ENCODE data around the gene SPOCK1.
"Not testable (repeated sequence)": the region's sequence is repeated elsewhere in the genome, so short reads cannot be mapped to it uniquely, and the experiment has no call there.

The SPOCK1 gene

GRCh38 chr5:137395011-137395755 lies 103.9 kb downstream of the SPOCK1 start:
- DNase-seq (ENCODE audit: low read depth): no peak

GRCh38 chr5:137394380-137394779 lies 104.7 kb downstream of the SPOCK1 start:
- no peak for DNase-seq (ENCODE audit: low read depth)

- no peak for DNase-seq (ENCODE audit: low read depth)
Observed at GRCh38 chr5:137393196-137393993, 105.7 kb downstream of the SPOCK1 start.

GRCh38 chr5:137392261-137392660 lies 106.9 kb downstream of the SPOCK1 start:
- no peak for DNase-seq (ENCODE audit: low read depth)

- not testable (repeated sequence) for DNase-seq (ENCODE audit: low read depth)
Observed at GRCh38 chr5:137391044-137391443, 108.1 kb downstream of the SPOCK1 start.

- no peak for DNase-seq (ENCODE audit: low read depth)
Observed at GRCh38 chr5:137389042-137389441, 110.1 kb downstream of the SPOCK1 start.

- DNase-seq (ENCODE audit: low read depth): no peak
Observed at GRCh38 chr5:137385064-137385463, 114.1 kb downstream of the SPOCK1 start.

GRCh38 chr5:137383909-137384308 lies 115.2 kb downstream of the SPOCK1 start:
- no peak for DNase-seq (ENCODE audit: low read depth)

GRCh38 chr5:137381555-137381954 lies 117.6 kb downstream of the SPOCK1 start:
- DNase-seq (ENCODE audit: low read depth): no peak

- no peak for DNase-seq (ENCODE audit: low read depth)
Observed at GRCh38 chr5:137379555-137380286, 119.4 kb downstream of the SPOCK1 start.

GRCh38 chr5:137375741-137376526 lies 123.2 kb downstream of the SPOCK1 start:
- no peak for DNase-seq (ENCODE audit: low read depth)

GRCh38 chr5:137374110-137374714 lies 124.9 kb downstream of the SPOCK1 start:
- no peak for DNase-seq (ENCODE audit: low read depth)

- DNase-seq (ENCODE audit: low read depth): no peak
Observed at GRCh38 chr5:137372773-137373160, 126.4 kb downstream of the SPOCK1 start.

GRCh38 chr5:137372016-137372772 lies 126.9 kb downstream of the SPOCK1 start:
- DNase-seq (ENCODE audit: low read depth): no peak

GRCh38 chr5:137370096-137371071 lies 128.7 kb downstream of the SPOCK1 start:
- no peak for DNase-seq (ENCODE audit: low read depth)

- DNase-seq (ENCODE audit: low read depth): no peak
Observed at GRCh38 chr5:137368651-137369050, 130.5 kb downstream of the SPOCK1 start.

- no peak for DNase-seq (ENCODE audit: low read depth)
Observed at GRCh38 chr5:137367951-137368350, 131.2 kb downstream of the SPOCK1 start.

GRCh38 chr5:137366526-137366925 lies 132.6 kb downstream of the SPOCK1 start:
- no peak for DNase-seq (ENCODE audit: low read depth)

- no peak for DNase-seq (ENCODE audit: low read depth)
Observed at GRCh38 chr5:137365126-137365865, 133.8 kb downstream of the SPOCK1 start.
